ENCODE measurements around the gene CACNG3.

- TF ChIP-seq CTCF (IDR thresholded peaks at IDR 0.05; ENCODE audit: low read depth, low read length) (no peak), POLR2A (IDR thresholded peaks at IDR 0.05; ENCODE audit: extremely low read depth, insufficient read length) (no peak), MYC (IDR thresholded peaks at IDR 0.05; ENCODE audit: low read depth, low read length) (no peak)
These were observed 122.9 kb downstream of the CACNG3 start for GRCh38 chr16:24378999-24379398.

Data from NB4 (cell line).